GM23338 (cell line): ENCODE data around the gene COL1A1. TPM values are rescaled to one million over a fixed set of nuclear protein-coding genes. Genes with fewer than 3 reads are reported as not detected.
A peak's percentile ranks its signal among the peaks of the same experiment; 100 is the strongest.

ENCODE experiments used
- ATAC-seq: fragments of 200-7000 bp; cut with Tn5 transposase; 3 replicates; pipeline ENCODE4 v1.9.1; 2020
- DNase-seq: peaks from one replicate; pipeline ENCODE4 v3.0.0-alpha.2; 2015; ENCODE audit warnings: low spot score
- H2AFZ ChIP-seq: fragments of 200-600 bp; sonication (generic); 2 replicates; pipeline ENCODE4 v1.8.0; 2016; ENCODE audit warnings: antibody characterized with exemption, mild to moderate bottlenecking, moderate library complexity
- H3F3A ChIP-seq: fragments of 200-600 bp; sonication (generic); replicated peaks from 2 replicates; pipeline ENCODE4 v1.8.0; 2017; ENCODE audit warnings: antibody characterized with exemption, mixed run types, low read depth
- H3K27ac ChIP-seq: fragments of 200-600 bp; sonication (generic); 2 replicates; pipeline ENCODE4 v1.6.1; 2016; ENCODE audit warnings: low read depth
- H3K27me3 ChIP-seq: fragments of 200-600 bp; sonication (generic); 2 replicates; pipeline ENCODE4 v1.8.0; 2016; ENCODE audit warnings: mild to moderate bottlenecking, mixed run types, moderate library complexity; ENCODE audit not compliant: insufficient read depth
- H3K36me3 ChIP-seq: fragments of 200-600 bp; sonication (generic); 2 replicates; pipeline ENCODE4 v1.8.0; 2016; ENCODE audit warnings: mild to moderate bottlenecking; ENCODE audit not compliant: insufficient read depth
- H3K4me1 ChIP-seq: fragments of 200-600 bp; sonication (generic); 2 replicates; pipeline ENCODE4 v1.8.0; 2016; ENCODE audit warnings: mild to moderate bottlenecking, moderate library complexity; ENCODE audit not compliant: insufficient read depth
- H3K4me2 ChIP-seq: fragments of 200-600 bp; sonication (generic); 2 replicates; pipeline ENCODE4 v1.7.1; 2017; ENCODE audit warnings: mixed run types
- H3K4me3 ChIP-seq: fragments of 200-600 bp; sonication (generic); 2 replicates; pipeline ENCODE4 v1.6.1; 2016; ENCODE audit warnings: mixed run types
- H3K79me2 ChIP-seq: fragments of 200-600 bp; sonication (generic); replicated peaks from 2 replicates; pipeline ENCODE4 v1.8.0; 2017; ENCODE audit warnings: mild to moderate bottlenecking; ENCODE audit not compliant: insufficient read depth
- H3K9me2 ChIP-seq: fragments of 200-600 bp; sonication (generic); 2 replicates; pipeline ENCODE4 v1.8.0; 2017; ENCODE audit not compliant: insufficient read depth
- H4K20me1 ChIP-seq: fragments of 200-600 bp; sonication (generic); replicated peaks from 2 replicates; pipeline ENCODE4 v1.8.0; 2017; ENCODE audit warnings: mild to moderate bottlenecking; ENCODE audit not compliant: insufficient read depth
- H3K27ac Mint-ChIP-seq: 2 replicates; pipeline ENCODE4 v1.8.0; 2020; ENCODE audit warnings: inconsistent platforms, mild to moderate bottlenecking, moderate library complexity, mixed read lengths
- H3K27me3 Mint-ChIP-seq: 3 replicates; pipeline ENCODE4 v1.8.0; 2022; ENCODE audit warnings: low read depth, mild to moderate bottlenecking, moderate library complexity, mixed read lengths, inconsistent platforms; ENCODE audit not compliant: insufficient read depth, poor library complexity
- H3K36me3 Mint-ChIP-seq: 3 replicates; pipeline ENCODE4 v1.8.0; 2021; ENCODE audit warnings: low read depth, mild to moderate bottlenecking, inconsistent platforms, moderate library complexity, mixed read lengths
- H3K4me1 Mint-ChIP-seq: 3 replicates; pipeline ENCODE4 v1.8.0; 2020; ENCODE audit warnings: mild to moderate bottlenecking, inconsistent platforms, mixed read lengths
- H3K4me3 Mint-ChIP-seq: 3 replicates; pipeline ENCODE4 v1.8.0; 2021; ENCODE audit warnings: moderate library complexity, mild to moderate bottlenecking, inconsistent platforms, mixed read lengths
- H3K9me3 Mint-ChIP-seq: 3 replicates; pipeline ENCODE4 v1.8.0; 2020; ENCODE audit warnings: moderate library complexity, mild to moderate bottlenecking, inconsistent platforms, mixed read lengths
- CTCF ChIP-seq, 2 experiments: fragments of 200-600 bp in 1 of 2; sonication (generic) in 1 of 2; conservative IDR thresholded peaks; 2 replicates each; pipeline versions ENCODE4 v1.5.1 to v1.6.1; 2016 to 2017; ENCODE audit warnings: antibody characterized with exemption in 2 of 2, low read depth in 2 of 2, mild to moderate bottlenecking in 2 of 2, moderate library complexity in 1 of 2
- ETS1 ChIP-seq: IDR thresholded peaks from 2 replicates; pipeline ENCODE4 v1.6.1; 2016; ENCODE audit warnings: antibody characterized with exemption
- ZNF462 ChIP-seq: fragments of 250-450 bp; sonication (Bioruptor Pico); IDR thresholded peaks from 2 replicates; pipeline ENCODE4 v1.5.0; 2020; ENCODE audit warnings: mild to moderate bottlenecking, moderate library complexity
- polyA plus RNA-seq: library from polyadenylated mRNA; unstranded; fragments of >200 nt; fragmentation: Nextera tagmentation; extraction: Ambion mirVana; gene quantifications from 2 replicates; pipeline ENCODE4 v1.2.1, GENCODE V29; 2016
- total RNA-seq: library from RNA; depleted of rRNA; stranded (reverse); fragments of >200 nt; shearing (Covaris generic); gene quantifications from 2 replicates; pipeline ENCODE4 v1.2.3, GENCODE V29; 2014

Gene COL1A1
- total and polyA plus RNA-seq, 2 experiments from 2014 or later = 21.2 to 34.3 TPM

- TF ChIP-seq ZNF462 (CRISPR knock-in tag) = no peak
- no peak for TF ChIP-seq CTCF (conservative IDR thresholded peaks at IDR 0.05; ENCODE audit: low read depth in 2 of 2)
Observed at GRCh38 chr17:50147841-50148225, 53.6 kb downstream of the COL1A1 start (continued).

- H3K27ac Mint-ChIP-seq = 0 out of 2 replicates have a peak overlapping the region, but pooled peaks have one; percentile 58
- TF ChIP-seq CTCF (conservative IDR thresholded peaks at IDR 0.05; ENCODE audit: low read depth in 2 of 2) (no peak), ETS1 (no peak)
Observed at GRCh38 chr17:50146927-50147665, 54.3 kb downstream of the COL1A1 start.

More at GRCh38 chr17:50146927-50147665, 54.3 kb downstream of the COL1A1 start:
- Histone ChIP-seq H2AFZ (no peak overlapping the region), H3K36me3 (no peaks in the 10 kb centered on the region), H3K4me1 (peaks cover 21% of the 10 kb centered on the region), H4K20me1 (no peaks in the 10 kb centered on the region), H3K4me3 (peak overlapping the region; percentile 87; the same call in 1 of the 2 replicates), H3K9me2 (no peaks in the 10 kb centered on the region), H3K79me2 (no peaks in the 10 kb centered on the region), H3K27me3 (peaks cover 30% of the 10 kb centered on the region), H3K4me2 (peak overlapping the region; percentile 94), H3K27ac (no peak overlapping the region), H3F3A (peaks cover 5% of the 10 kb centered on the region; the same call in 1 of the 2 replicates)
- Mint-ChIP-seq H3K4me1 (peaks cover 39% of the 10 kb centered on the region), H3K9me3 (no peaks in the 10 kb centered on the region), H3K4me3 (peak overlapping the region; percentile 39), H3K27me3 (peaks cover 30% of the 10 kb centered on the region), H3K36me3 (peaks cover 19% of the 10 kb centered on the region)
- no peak for ATAC-seq
- no peak for DNase-seq
